Right lobe of liver (tissue), 6 donors: ENCODE data around the gene ABHD6. TPM values are rescaled to one million over a fixed set of nuclear protein-coding genes. Genes with fewer than 3 reads are reported as not detected.

ENCODE experiments used
- ATAC-seq, 4 donors: fragments of 200-7000 bp; cut with Tn5 transposase; one replicate each; pipeline ENCODE4 v1.9.1; 2020; ENCODE audit warnings: mild to moderate bottlenecking in 4 of 4, moderate library complexity in 4 of 4
- DNase-seq, 3 donors: peaks; one replicate each; pipeline ENCODE4 v3.0.0-alpha.2; 2020
- H3K27ac ChIP-seq, 3 donors: fragments of 200-600 bp; one replicate each; pipeline ENCODE4 v1.8.0; 2022
- H3K27me3 ChIP-seq, 2 donors: fragments of 200-600 bp; one replicate each; pipeline ENCODE4 v1.8.0; 2022
- H3K36me3 ChIP-seq, 4 donors: fragments of 200-600 bp; sonication (generic) in 1 of 4; one replicate each; pipeline versions ENCODE4 v1.5.1 to v1.8.0; 2017 to 2022; ENCODE audit warnings: control low read depth in 1 of 4
- H3K4me1 ChIP-seq, 4 donors: fragments of 200-600 bp; sonication (generic) in 1 of 4; one replicate each; pipeline versions ENCODE4 v1.5.1 to v1.8.0; 2017 to 2022; ENCODE audit warnings: control low read depth in 1 of 4
- H3K4me3 ChIP-seq, 3 donors: fragments of 200-600 bp; one replicate each; pipeline ENCODE4 v1.8.0; 2022
- H3K9me3 ChIP-seq, 4 donors: fragments of 200-600 bp; sonication (generic) in 1 of 4; one replicate each; pipeline versions ENCODE4 v1.5.1 to v1.8.0; 2017 to 2022; ENCODE audit warnings: control low read depth in 1 of 4
- CTCF ChIP-seq, 4 donors: fragments of 200-600 bp in 3 of 4; fragments of 450-650 bp in 1 of 4; IDR thresholded peaks; one replicate each; pipeline versions ENCODE4 v1.5.1 to v1.8.0; 2016 to 2022; ENCODE audit warnings: antibody characterized with exemption in 4 of 4, mild to moderate bottlenecking in 2 of 4
- POLR2A ChIP-seq: fragments of 450-650 bp; IDR thresholded peaks from one replicate; pipeline ENCODE4 v1.6.1; 2017; ENCODE audit warnings: antibody characterized with exemption, mild to moderate bottlenecking
- WGBS: methylation state at CpG from one replicate; pipeline ENCODE4 v1.1.6; 2018; ENCODE audit warnings: low coverage, low lambda C conversion rate; ENCODE audit not compliant: insufficient coverage; ENCODE audit errors: missing lambda C conversion rate; 5-methylcytosine and 5-hydroxymethylcytosine counted together
- intact Hi-C, 2 donors: fragments of 100-400 bp; cut with DNase I; formaldehyde crosslinking; loops; one replicate each; pipeline versions ENCODE4 v1.11.2 to v1.14.1; 2022
- total RNA-seq, 6 experiments: library from RNA; depleted of rRNA in 2 of 6; stranded (reverse); fragments of >200 nt in 2 of 6; fragmentation: NEBNext Ultra II Directional in 3 of 6; extraction: Animal tissue kit (Norgen Biotek cat#: 25700) in 3 of 6; gene quantifications; one replicate each; pipeline versions ENCODE4 v1.1.0 to v1.2.4, GENCODE V29; 2016 to 2023
- donor health status: DM: no; HTN: yes; CAD: no.
- donor health status: DM: no; HTN: no; CAD: no.
- donor health status: DM: no; HTN: no; CAD: no.
- donor health status: DM: no; HTN: yes; CAD: no.
- donor health status: DM: no; HTN: yes; CAD: no.

ABHD6 gene
- total RNA-seq, 6 experiments from 2014 or later: 24.6 to 64.3 (median 52.6) TPM

GRCh38 chr3:58193682-58194407 lies 43.7 kb upstream of the ABHD6 start:
- Histone ChIP-seq H3K27me3 (no peaks in the 10 kb centered on the region), H3K4me3 (no peak overlapping the region), H3K27ac (peak overlapping the region; percentile 73 to 83 (median 75)), H3K4me1 (peaks cover 0 to 55% (median 22%) of the 10 kb centered on the region in 4 donors), H3K9me3 (no peaks in the 10 kb centered on the region), H3K36me3 (no peaks in the 10 kb centered on the region)
- intact Hi-C loops: no loop called here
- ATAC-seq (peak in 3 of 4 donors; percentile 7 to 26 (median 17)), DNase-seq (no peak)
- WGBS: 67% methylated on average over 11 of the region's 12 CpGs
- TF ChIP-seq POLR2A (no peak), CTCF (IDR thresholded peaks at IDR 0.05) (no peak)

GRCh38 chr3:58197588-58197987 lies 40.0 kb upstream of the ABHD6 start:
- 75% methylated on average over 4 of the region's 10 CpGs for WGBS
- Histone ChIP-seq H3K4me1 (peaks cover 0 to 17% (median 7%) of the 10 kb centered on the region in 4 donors), H3K27me3 (no peaks in the 10 kb centered on the region), H3K27ac (no peak overlapping the region), H3K9me3 (no peaks in the 10 kb centered on the region), H3K4me3 (no peak overlapping the region), H3K36me3 (no peaks in the 10 kb centered on the region)
- DNase-seq (no peak), ATAC-seq (no peak)
- intact Hi-C loops: no loop called here
- no peak for TF ChIP-seq CTCF (IDR thresholded peaks at IDR 0.05)
- TF ChIP-seq POLR2A: no peak

GRCh38 chr3:58198362-58198761 lies 39.2 kb upstream of the ABHD6 start:
- Histone ChIP-seq H3K4me3 (no peak overlapping the region), H3K27ac (peak overlapping the region in 1 of 3 donors; percentile 5), H3K36me3 (no peaks in the 10 kb centered on the region), H3K4me1 (peaks cover 0 to 11% (median 4%) of the 10 kb centered on the region in 4 donors), H3K9me3 (no peaks in the 10 kb centered on the region), H3K27me3 (no peaks in the 10 kb centered on the region)
- ATAC-seq (no peak), DNase-seq (no peak)
- 73% methylated on average over 8 of the region's 8 CpGs for WGBS
- TF ChIP-seq POLR2A (no peak), CTCF (IDR thresholded peaks at IDR 0.05) (no peak)
- intact Hi-C loops: no loop called here

GRCh38 chr3:58198804-58199203 lies 38.8 kb upstream of the ABHD6 start:
- ATAC-seq: peak; percentile 7 to 49 (median 18)
- no peaks in the 10 kb centered on the region for H3K27me3 ChIP-seq
- no peaks in the 10 kb centered on the region for H3K36me3 ChIP-seq
- intact Hi-C loops: no loop called here
- no peak overlapping the region for H3K27ac ChIP-seq
- TF ChIP-seq POLR2A (no peak), CTCF (IDR thresholded peaks at IDR 0.05) (no peak)
- H3K9me3 ChIP-seq: no peaks in the 10 kb centered on the region
- no peak overlapping the region for H3K4me3 ChIP-seq
- H3K4me1 ChIP-seq: peaks cover 0 to 7% (median 3%) of the 10 kb centered on the region in 4 donors
- DNase-seq: no peak
